H1 (cell line): ENCODE data around the gene TSEN2. TPM values are rescaled to one million over a fixed set of nuclear protein-coding genes. Genes with fewer than 3 reads are reported as not detected.

Source experiments
- CHD7 ChIP-seq: fragments of 300-600 bp; sonication (generic); IDR thresholded peaks from 2 replicates; pipeline ENCODE4 v1.7.1; 2012; ENCODE audit warnings: low read length, moderate library complexity, mild to moderate bottlenecking, inconsistent platforms; ENCODE audit not compliant: insufficient replicate concordance
- GABPA ChIP-seq: IDR thresholded peaks from 2 replicates; pipeline ENCODE4 v1.6.1; 2011; ENCODE audit warnings: mild to moderate bottlenecking, low read length, moderate library complexity, borderline replicate concordance; ENCODE audit not compliant: insufficient read depth
- POLR2A ChIP-seq, 2 experiments: IDR thresholded peaks; 1 replicate in 1 of 2; 2 replicates in 1 of 2; pipeline ENCODE4 v1.6.1; 2011; ENCODE audit warnings: low read depth in 2 of 2, low read length in 2 of 2, mild to moderate bottlenecking in 2 of 2; ENCODE audit errors: control extremely low read depth in 1 of 2
- TAF7 ChIP-seq: optimal IDR thresholded peaks from 2 replicates; pipeline ENCODE3; 2011; ENCODE audit warnings: low read depth, mild to moderate bottlenecking, inconsistent platforms, low read length, moderate library complexity, borderline replicate concordance
- polyA plus RNA-seq, 7 experiments: library from polyadenylated mRNA; depleted of rRNA in 3 of 7; stranded (reverse) in 5 of 7; unstranded in 2 of 7; fragments of >200 nt in 5 of 7; fragments of 200-250 nt in 2 of 7; gene quantifications; 1 replicate in 5 of 7; 2 replicates in 1 of 7; 4 replicates in 1 of 7; pipeline versions ENCODE4 v1.2.1 to v1.2.3, GENCODE V29; 2011 to 2013; ENCODE audit warnings: missing spikeins in 2 of 7, mixed read lengths in 2 of 7
- total RNA-seq: library from RNA; stranded (reverse); fragmentation: NEBNext Ultra II Directional; extraction: Animal tissue kit (Norgen Biotek cat#: 25700); gene quantifications from 2 replicates; pipeline ENCODE4 v1.2.1, GENCODE V29; 2021

Gene TSEN2
- total and polyA plus RNA-seq, 2 of the 8 experiments (the other 6 are each of a cell fraction or from before 2014, with no cell fraction given), result 16.1 to 22.4 TPM

- TF ChIP-seq CHD7 (no peak), GABPA (no peak), TAF7 (no peak), POLR2A (IDR thresholded peaks at IDR 0.05; ENCODE audit: control extremely low read depth in 1 of 2, low read depth in 2 of 2, low read length in 2 of 2) (no peak)
Measured at GRCh38 chr3:12455740-12456139, 28.5 kb upstream of the TSEN2 start (continued).
